Neural progenitor cell (in vitro differentiated cells): ENCODE data around the gene SLC6A12. TPM values are rescaled to one million over a fixed set of nuclear protein-coding genes. Genes with fewer than 3 reads are reported as not detected.

ENCODE experiments used
- DNase-seq: peaks from one replicate; pipeline ENCODE4 v3.0.0-alpha.2; 2016; ENCODE audit warnings: low spot score
- H2AFZ ChIP-seq: fragments of 200-600 bp; sonication (generic); replicated peaks from 2 replicates; pipeline ENCODE4 v1.6.1; 2016; ENCODE audit warnings: antibody characterized with exemption
- H3F3A ChIP-seq: fragments of 200-600 bp; sonication (generic); 2 replicates; pipeline ENCODE4 v1.6.1; 2016; ENCODE audit warnings: antibody characterized with exemption, low read depth
- H3K27ac ChIP-seq: fragments of 200-600 bp; sonication (generic); 2 replicates; pipeline ENCODE4 v1.5.1; 2016; ENCODE audit warnings: mild to moderate bottlenecking
- H3K27me3 ChIP-seq: fragments of 200-600 bp; sonication (generic); 2 replicates; pipeline ENCODE4 v1.6.1; 2016; ENCODE audit warnings: mild to moderate bottlenecking, moderate library complexity
- H3K36me3 ChIP-seq: fragments of 200-600 bp; sonication (generic); 2 replicates; pipeline ENCODE4 v1.5.1; 2016
- H3K4me1 ChIP-seq: fragments of 200-600 bp; sonication (generic); 2 replicates; pipeline ENCODE4 v1.6.1; 2016; ENCODE audit warnings: mixed run types
- H3K4me2 ChIP-seq: fragments of 200-600 bp; sonication (generic); 2 replicates; pipeline ENCODE4 v1.6.1; 2016
- H3K4me3 ChIP-seq: fragments of 200-600 bp; sonication (generic); 2 replicates; pipeline ENCODE4 v1.5.1; 2016
- H3K79me2 ChIP-seq: fragments of 200-600 bp; sonication (generic); 2 replicates; pipeline ENCODE4 v1.6.1; 2016; ENCODE audit warnings: low read depth
- H3K9ac ChIP-seq: fragments of 200-600 bp; sonication (generic); 2 replicates; pipeline ENCODE4 v1.6.1; 2016
- H3K9me3 ChIP-seq: fragments of 200-600 bp; sonication (generic); 2 replicates; pipeline ENCODE4 v1.5.1; 2016; ENCODE audit warnings: low read depth
- H4K20me1 ChIP-seq: fragments of 200-600 bp; sonication (generic); 2 replicates; pipeline ENCODE4 v1.6.1; 2016; ENCODE audit warnings: low read depth
- H3K27ac Mint-ChIP-seq: 3 replicates; pipeline ENCODE4 v1.8.0; 2021; ENCODE audit warnings: mixed read lengths
- H3K27me3 Mint-ChIP-seq: 2 replicates; pipeline ENCODE4 v1.8.0; 2022; ENCODE audit warnings: low read depth, mild to moderate bottlenecking, inconsistent platforms, moderate library complexity, mixed read lengths; ENCODE audit not compliant: insufficient read depth
- H3K36me3 Mint-ChIP-seq: 3 replicates; pipeline ENCODE4 v1.8.0; 2021; ENCODE audit warnings: mixed read lengths
- H3K4me1 Mint-ChIP-seq: 3 replicates; pipeline ENCODE4 v1.8.0; 2021; ENCODE audit warnings: mixed read lengths
- H3K4me3 Mint-ChIP-seq: 3 replicates; pipeline ENCODE4 v1.8.0; 2021; ENCODE audit warnings: mild to moderate bottlenecking, moderate library complexity, mixed read lengths
- H3K9me3 Mint-ChIP-seq: 3 replicates; pipeline ENCODE4 v1.8.0; 2020; ENCODE audit warnings: mixed read lengths
- CTCF ChIP-seq: fragments of 200-600 bp; sonication (generic); IDR thresholded peaks from 2 replicates; pipeline ENCODE4 v1.5.1; 2017; ENCODE audit warnings: antibody characterized with exemption, mild to moderate bottlenecking
- EZH2 ChIP-seq: fragments of 200-600 bp; sonication (generic); IDR thresholded peaks from 2 replicates; pipeline ENCODE4 v1.6.1; 2017; ENCODE audit warnings: antibody characterized with exemption, mild to moderate bottlenecking, moderate library complexity
- EZH2phosphoT487 ChIP-seq: fragments of 200-600 bp; sonication (generic); IDR thresholded peaks from 2 replicates; pipeline ENCODE4 v1.6.1; 2017; ENCODE audit warnings: antibody characterized with exemption
- total RNA-seq: library from RNA; depleted of rRNA; stranded (reverse); fragments of >200 nt; gene quantifications from 2 replicates; pipeline ENCODE4 v1.2.3, GENCODE V29; 2015; ENCODE audit warnings: low replicate concordance

The SLC6A12 gene
- total RNA-seq, 1 donor from 2014 or later = not detected

- Histone ChIP-seq H3K36me3 (no peaks in the 10 kb centered on the region), H4K20me1 (no peaks in the 10 kb centered on the region), H3K4me1 (peaks cover 45% of the 10 kb centered on the region), H3K4me3 (no peak overlapping the region), H3K79me2 (no peaks in the 10 kb centered on the region), H3F3A (peaks cover 9% of the 10 kb centered on the region), H3K27ac (no peak overlapping the region), H3K9me3 (no peaks in the 10 kb centered on the region), H3K4me2 (no peak overlapping the region), H3K9ac (no peak overlapping the region), H3K27me3 (peaks cover 15% of the 10 kb centered on the region), H2AFZ (no peak overlapping the region)
- H3K9me3 Mint-ChIP-seq = no peaks in the 10 kb centered on the region
- peaks cover 46% of the 10 kb centered on the region for H3K4me1 Mint-ChIP-seq
- peaks cover 16% of the 10 kb centered on the region for H3K27me3 Mint-ChIP-seq
- TF ChIP-seq CTCF = no peak
- TF ChIP-seq EZH2 = no peak
- TF ChIP-seq EZH2phosphoT487 = no peak
- DNase-seq = no peak
- no peak overlapping the region for H3K4me3 Mint-ChIP-seq
- no peaks in the 10 kb centered on the region for H3K36me3 Mint-ChIP-seq
- H3K27ac Mint-ChIP-seq = peak overlapping the region; percentile 68
Observed at GRCh38 chr12:145369-145960, 68.5 kb downstream of the SLC6A12 start.

GRCh38 chr12:144650-145284, 69.2 kb downstream of the SLC6A12 start:
- Histone ChIP-seq H3K4me3 (no peak overlapping the region), H2AFZ (peak overlapping the region; percentile 36), H3K9me3 (no peaks in the 10 kb centered on the region), H3F3A (peaks cover 9% of the 10 kb centered on the region), H3K79me2 (no peaks in the 10 kb centered on the region), H3K27ac (no peak overlapping the region), H3K4me2 (no peak overlapping the region), H3K27me3 (peaks cover 22% of the 10 kb centered on the region), H3K9ac (no peak overlapping the region), H4K20me1 (no peaks in the 10 kb centered on the region), H3K4me1 (peaks cover 46% of the 10 kb centered on the region), H3K36me3 (no peaks in the 10 kb centered on the region)
- H3K36me3 Mint-ChIP-seq = no peaks in the 10 kb centered on the region
- no peaks in the 10 kb centered on the region for H3K9me3 Mint-ChIP-seq
- peak overlapping the region; percentile 68 for H3K27ac Mint-ChIP-seq
- peaks cover 53% of the 10 kb centered on the region for H3K4me1 Mint-ChIP-seq
- DNase-seq = no peak
- peaks cover 16% of the 10 kb centered on the region for H3K27me3 Mint-ChIP-seq
- TF ChIP-seq CTCF (no peak), EZH2phosphoT487 (no peak), EZH2 (no peak)
- no peak overlapping the region for H3K4me3 Mint-ChIP-seq

GRCh38 chr12:143964-144649, 69.8 kb downstream of the SLC6A12 start:
- peak overlapping the region; percentile 54 for H3K4me3 Mint-ChIP-seq
- peak overlapping the region; percentile 36 for H2AFZ ChIP-seq
- H3K27me3 Mint-ChIP-seq = peaks cover 17% of the 10 kb centered on the region

More at GRCh38 chr12:143964-144649, 69.8 kb downstream of the SLC6A12 start:
- no peaks in the 10 kb centered on the region for H3K36me3 ChIP-seq
- peaks cover 53% of the 10 kb centered on the region for H3K4me1 ChIP-seq
- peak; percentile 42 for DNase-seq
- no peaks in the 10 kb centered on the region for H4K20me1 ChIP-seq
- H3K79me2 ChIP-seq = no peaks in the 10 kb centered on the region
- H3K27me3 ChIP-seq = peaks cover 28% of the 10 kb centered on the region
- Mint-ChIP-seq H3K4me1 (peaks cover 59% of the 10 kb centered on the region), H3K9me3 (no peaks in the 10 kb centered on the region), H3K36me3 (no peaks in the 10 kb centered on the region), H3K27ac (peak overlapping the region; percentile 65)
- no peak overlapping the region for H3K9ac ChIP-seq
- H3K4me3 ChIP-seq = no peak overlapping the region
- peaks cover 9% of the 10 kb centered on the region for H3F3A ChIP-seq
- no peaks in the 10 kb centered on the region for H3K9me3 ChIP-seq
- no peak overlapping the region for H3K27ac ChIP-seq
- TF ChIP-seq CTCF (peak; percentile 9), EZH2 (no peak), EZH2phosphoT487 (no peak)
- no peak overlapping the region for H3K4me2 ChIP-seq
